ENCODE data around the gene CDR2.

- TF ChIP-seq CTCF (IDR thresholded peaks at IDR 0.05) (no peak), POLR2A (IDR thresholded peaks at IDR 0.05) (no peak)
Observed at GRCh38 chr16:22397464-22397863, 23.0 kb upstream of the CDR2 start.

Measured in Peyer's patch (tissue), 4 donors.